ENCODE results near the gene EGFL7.

- TF ChIP-seq CTCF (conservative IDR thresholded peaks at IDR 0.05) (no peak), ZFX (IDR thresholded peaks at IDR 0.05) (no peak)
Observed at GRCh38 chr9:136678624-136679023, 15.9 kb downstream of the EGFL7 start.
